AG09319 (cell line): ENCODE measurements around the gene HCAR2.
"Not testable (repeated sequence)": the region's sequence is repeated elsewhere in the genome, so short reads cannot be mapped to it uniquely, and the experiment has no call there.

Experiments
- DNase-seq: peaks from one replicate; pipeline ENCODE4 v3.0.0-alpha.2; 2010; ENCODE audit warnings: low read depth; ENCODE audit errors: extremely low read depth
- CTCF ChIP-seq: IDR thresholded peaks from 2 replicates; pipeline ENCODE4 v1.5.1; 2011; ENCODE audit warnings: low read depth, mild to moderate bottlenecking, inconsistent platforms, low read length, moderate library complexity

The HCAR2 gene

GRCh38 chr12:122659579-122659978, 43.6 kb downstream of the HCAR2 start:
- DNase-seq, result no peak
- TF ChIP-seq CTCF, result no peak

- DNase-seq, result no peak
- no peak for TF ChIP-seq CTCF
Observed at GRCh38 chr12:122656298-122656697, 46.9 kb downstream of the HCAR2 start.

- DNase-seq, result not testable (repeated sequence)
Observed at GRCh38 chr12:122653291-122653690, 49.9 kb downstream of the HCAR2 start.

- no peak for TF ChIP-seq CTCF
- no peak for DNase-seq
Observed at GRCh38 chr12:122651520-122652224, 51.5 kb downstream of the HCAR2 start.
